ENCODE data around the gene ASRGL1.
A peak's percentile ranks its signal among the peaks of the same experiment; 100 is the strongest.
"Not testable (repeated sequence)": the region's sequence is repeated elsewhere in the genome, so short reads cannot be mapped to it uniquely, and the experiment has no call there.

Gene ASRGL1

DNA sequence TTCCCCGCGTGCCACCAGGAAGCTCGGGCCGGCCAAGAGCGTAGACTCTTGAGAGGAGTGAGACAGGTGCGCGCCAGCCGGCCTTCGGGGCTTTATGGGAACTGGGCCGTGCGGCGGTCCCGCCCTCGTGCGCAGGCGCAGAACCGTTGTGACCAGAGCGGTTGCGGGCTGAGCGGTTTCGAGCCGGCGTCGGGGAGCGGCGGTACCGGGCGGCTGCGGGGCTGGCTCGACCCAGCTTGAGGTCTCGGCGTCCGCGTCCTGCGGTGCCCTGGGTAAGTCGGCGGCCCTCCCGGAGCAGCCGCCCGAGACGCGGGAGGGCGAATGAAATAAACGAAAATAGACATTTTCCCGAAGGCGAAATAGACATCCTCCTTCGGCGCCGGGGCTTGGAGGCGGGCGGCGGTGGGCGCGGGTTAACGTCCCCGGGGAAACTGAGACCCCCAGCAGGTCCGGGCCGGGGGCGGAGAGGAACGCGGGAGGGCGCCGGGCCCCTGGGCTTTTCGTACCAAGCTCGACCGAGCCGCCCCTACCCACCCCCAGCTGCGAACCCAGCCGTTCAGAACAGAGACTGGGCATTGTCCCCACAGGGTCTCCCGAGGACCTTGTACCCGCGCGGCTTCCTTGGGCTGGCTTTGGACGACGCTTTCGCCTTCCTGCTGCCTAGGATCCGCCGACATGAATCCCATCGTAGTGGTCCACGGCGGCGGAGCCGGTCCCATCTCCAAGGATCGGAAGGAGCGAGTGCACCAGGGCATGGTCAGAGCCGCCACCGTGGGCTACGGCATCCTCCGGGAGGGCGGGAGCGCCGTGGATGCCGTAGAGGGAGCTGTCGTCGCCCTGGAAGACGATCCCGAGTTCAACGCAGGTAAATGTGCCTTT is at the start of gene ASRGL1:
TSS of gene ASRGL1 (plus strand) at position 146 of the 879 bp plus-strand sequence. CDS start at position 676, 530 bp downstream.
- DNase-seq (ENCODE audit: low read depth in 2 of 2): peak; percentile 44 to 51

DNA sequence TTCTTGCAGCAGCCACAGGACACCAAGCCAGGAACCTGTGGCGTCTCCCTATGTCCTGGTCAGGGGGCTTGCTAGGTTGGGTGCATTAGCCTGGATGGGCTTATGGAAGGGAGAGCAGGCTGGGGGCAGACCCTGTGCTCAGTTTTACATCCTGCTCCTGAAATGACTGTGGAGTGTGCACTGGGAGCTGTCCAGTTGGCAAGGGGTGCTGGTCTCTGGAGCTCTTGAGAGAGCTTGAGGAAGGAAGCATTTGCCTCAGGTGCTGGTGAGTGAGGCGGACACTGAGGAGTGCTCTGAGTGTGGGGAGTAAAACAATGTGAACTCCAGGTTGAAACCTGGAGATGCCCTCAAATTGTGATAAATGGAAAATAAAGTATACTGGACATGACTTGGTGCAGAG is 41.7 kb upstream of the ASRGL1 start:
- no peak for DNase-seq (ENCODE audit: low read depth in 2 of 2)

DNA sequence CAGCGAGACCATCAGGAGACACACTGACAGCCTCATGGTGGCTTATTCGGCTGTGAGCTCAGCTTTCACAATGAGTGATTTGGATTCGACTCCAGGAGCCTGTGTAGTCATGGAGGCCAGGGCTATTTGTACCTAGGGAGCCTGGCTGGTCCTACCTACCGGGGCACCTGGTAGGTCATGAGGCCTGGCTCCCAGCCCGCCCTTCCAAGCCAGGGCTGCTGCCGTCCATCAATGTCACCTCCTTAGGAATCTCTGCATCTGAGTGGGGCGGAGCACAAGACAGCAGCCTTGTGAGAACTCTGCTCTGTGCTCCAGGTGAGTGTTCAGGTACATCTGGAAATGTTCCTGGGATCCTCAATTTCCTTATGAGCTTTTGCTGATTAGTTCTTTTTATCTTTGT is 38.3 kb upstream of the ASRGL1 start, which contains the start of gene SCGB1D4:
TSS of gene SCGB1D4 (minus strand) at position 101 of the 400 bp plus-strand sequence. CDS start at position 36, 65 bp downstream.
- no peak for DNase-seq (ENCODE audit: low read depth in 2 of 2)

DNA sequence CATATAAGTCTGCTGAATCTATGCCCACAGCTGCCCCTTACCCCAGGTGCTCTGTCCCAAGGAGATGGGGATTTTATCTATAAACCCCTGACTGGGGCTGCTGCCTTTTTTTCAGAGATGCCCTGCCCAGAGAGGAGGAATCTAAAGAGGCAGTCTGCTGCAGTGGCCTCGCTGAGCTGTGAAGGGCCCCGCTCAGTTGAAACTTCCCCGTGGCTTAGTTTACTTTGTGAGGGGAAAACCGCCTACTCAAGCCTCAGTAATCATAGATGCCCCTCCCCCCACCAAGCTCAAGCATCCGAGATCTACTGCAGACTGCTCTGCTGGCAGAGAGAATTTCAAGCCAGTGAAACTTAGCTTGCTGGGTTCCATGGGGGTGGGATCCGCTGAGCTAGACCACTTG is 31.0 kb upstream of the ASRGL1 start:
- no peak for DNase-seq (ENCODE audit: low read depth in 2 of 2)

GRCh38 chr11:62307950-62308349 is 29.3 kb upstream of the ASRGL1 start:
- DNase-seq (ENCODE audit: low read depth in 2 of 2): no peak

DNA sequence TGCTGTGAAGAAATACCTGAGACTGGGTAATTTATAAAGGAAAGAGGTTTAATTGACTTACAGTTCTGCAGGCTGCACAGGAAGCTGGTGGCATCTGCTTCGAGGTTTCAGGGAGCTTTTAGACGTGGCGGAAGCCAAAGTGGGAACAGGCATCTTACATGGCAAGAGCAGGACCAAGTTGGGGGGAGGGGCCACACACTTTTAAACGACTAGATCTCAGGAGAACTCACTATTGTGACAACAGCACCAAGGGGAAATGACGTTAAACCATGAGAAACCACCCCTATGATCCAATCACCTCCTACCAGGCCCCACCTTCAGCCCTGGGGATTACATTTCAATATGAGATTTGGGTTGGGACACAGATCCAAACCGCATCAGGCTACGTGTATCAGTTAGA is 27.3 kb upstream of the ASRGL1 start:
- DNase-seq (ENCODE audit: low read depth in 2 of 2): no peak

- no peak for DNase-seq (ENCODE audit: low read depth in 2 of 2)
These were observed 21.8 kb upstream of the ASRGL1 start for GRCh38 chr11:62315431-62315830.

DNA sequence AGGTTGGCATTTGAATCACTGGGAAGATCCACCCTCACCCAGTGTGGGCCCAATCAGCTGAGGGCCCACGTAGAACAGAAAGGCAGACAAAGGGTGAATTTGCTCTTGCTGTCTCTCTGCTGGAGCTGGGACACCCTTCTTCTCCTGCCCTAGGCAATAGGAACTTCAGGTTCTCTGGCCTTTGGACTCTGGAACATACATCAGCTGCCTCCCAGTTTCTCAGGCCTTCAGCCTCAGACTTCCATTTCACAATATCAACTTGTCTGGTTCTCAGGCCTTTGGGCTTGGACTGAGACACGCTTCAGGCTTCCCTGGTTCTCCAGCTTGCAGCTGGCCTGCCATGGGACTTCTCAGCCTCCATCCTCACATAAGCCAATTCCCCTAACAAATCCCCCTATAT is 14.7 kb upstream of the ASRGL1 start:
- no peak for DNase-seq (ENCODE audit: low read depth in 2 of 2)

DNA sequence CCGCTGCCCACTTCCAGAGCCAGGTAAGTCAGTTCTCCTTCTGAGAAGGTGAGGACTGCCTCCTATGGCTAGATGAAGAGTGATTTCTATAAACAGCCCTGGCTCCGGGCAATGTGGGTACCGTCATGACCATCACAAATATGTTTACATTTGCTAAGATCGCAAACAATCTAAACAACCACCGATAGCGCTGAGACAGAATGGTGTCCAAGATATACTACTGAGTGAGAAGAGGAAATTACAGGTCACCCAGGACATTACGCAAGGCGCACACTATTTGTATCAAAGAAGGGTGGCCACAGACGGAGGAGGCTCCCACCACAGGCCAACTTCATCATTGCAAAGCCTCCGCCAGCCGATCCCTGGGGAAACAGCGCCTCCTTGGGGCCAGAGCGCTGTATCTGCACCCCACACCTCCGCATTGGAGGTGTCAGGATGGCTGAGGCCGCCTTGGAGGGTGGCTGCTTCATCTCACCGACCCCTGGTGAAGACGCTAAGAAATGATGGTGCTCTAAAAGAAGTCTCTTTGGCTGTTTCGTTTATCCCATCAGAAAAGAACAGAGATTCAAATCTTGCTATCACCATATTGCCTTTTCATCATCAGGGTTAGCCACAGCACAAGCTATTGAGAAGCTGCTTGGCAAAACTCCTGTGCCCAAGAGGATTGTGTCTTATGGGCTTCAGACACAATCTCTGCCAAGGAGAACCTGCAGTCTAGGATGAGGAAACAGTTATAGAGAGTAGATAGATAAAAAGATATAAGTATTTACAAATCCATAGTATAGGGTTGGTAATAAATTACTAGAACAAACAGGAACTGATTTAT is 12.3 kb upstream of the ASRGL1 start:
- DNase-seq (ENCODE audit: low read depth in 2 of 2): peak; percentile 48 to 59

- DNase-seq (ENCODE audit: low read depth in 2 of 2): not testable (repeated sequence)
These were observed 11.5 kb upstream of the ASRGL1 start for GRCh38 chr11:62325781-62326180.

GRCh38 chr11:62326719-62327118 is 10.5 kb upstream of the ASRGL1 start:
- DNase-seq (ENCODE audit: low read depth in 2 of 2): not testable (repeated sequence)

DNA sequence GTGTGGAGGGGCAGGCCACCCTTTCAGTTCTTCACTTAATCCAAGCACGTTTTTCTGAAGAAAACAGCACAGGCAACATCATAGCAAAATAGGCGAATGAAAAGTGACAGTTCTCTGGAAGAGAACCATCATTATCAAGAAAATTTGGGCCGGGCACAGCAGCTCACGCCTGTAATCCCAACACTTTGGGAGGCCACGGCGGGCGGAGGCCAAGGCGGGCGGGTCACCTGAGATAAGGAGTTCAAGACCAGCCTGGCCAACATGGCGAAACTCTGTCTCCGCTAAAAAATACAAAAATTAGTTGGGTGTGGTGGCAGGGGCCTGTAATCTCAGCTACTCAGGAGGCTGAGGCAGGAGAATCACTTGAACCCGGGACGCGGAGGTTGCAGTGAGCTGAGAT is 9.7 kb upstream of the ASRGL1 start:
- not testable (repeated sequence) for DNase-seq (ENCODE audit: low read depth in 2 of 2)

DNA sequence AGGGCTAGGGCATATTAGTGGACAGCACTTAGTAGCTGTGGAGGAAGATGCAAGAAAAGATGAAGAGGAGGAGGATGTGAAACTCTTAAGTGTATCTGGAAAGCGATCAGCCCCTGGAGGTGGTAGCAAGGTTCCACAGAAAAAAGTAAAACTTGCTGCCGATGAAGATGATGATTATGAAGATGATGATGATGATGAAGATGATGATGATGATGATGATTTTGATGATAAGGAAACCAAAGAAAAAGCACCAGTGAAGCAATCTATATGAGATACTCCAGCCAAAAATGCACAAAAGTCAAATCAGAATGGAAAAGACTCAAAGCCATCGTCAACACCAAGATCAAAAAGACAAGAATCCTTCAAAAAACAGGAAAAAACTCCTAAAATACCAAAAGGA is 6.0 kb upstream of the ASRGL1 start:
- DNase-seq (ENCODE audit: low read depth in 2 of 2): not testable (repeated sequence)

DNA sequence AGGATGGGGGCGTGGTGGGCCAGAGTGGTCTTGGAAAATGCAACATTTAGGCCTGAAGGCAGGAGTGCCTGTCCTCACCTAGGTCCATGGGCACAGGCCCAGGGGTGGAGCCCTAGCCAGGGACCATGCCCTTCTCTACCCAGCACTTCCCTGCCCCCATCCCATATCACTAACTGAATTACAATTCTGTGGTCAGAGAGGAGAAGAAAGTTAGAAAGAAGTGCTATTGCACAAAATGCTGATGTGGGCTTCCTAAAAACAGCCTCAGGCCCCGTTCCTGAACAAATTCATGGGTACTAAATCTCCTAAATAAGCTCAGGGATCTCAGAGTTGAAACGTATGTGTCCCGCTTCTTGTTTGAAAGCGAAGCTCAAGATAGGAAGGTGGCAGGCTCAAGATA is 3.5 kb upstream of the ASRGL1 start:
- no peak for DNase-seq (ENCODE audit: low read depth in 2 of 2)

DNA sequence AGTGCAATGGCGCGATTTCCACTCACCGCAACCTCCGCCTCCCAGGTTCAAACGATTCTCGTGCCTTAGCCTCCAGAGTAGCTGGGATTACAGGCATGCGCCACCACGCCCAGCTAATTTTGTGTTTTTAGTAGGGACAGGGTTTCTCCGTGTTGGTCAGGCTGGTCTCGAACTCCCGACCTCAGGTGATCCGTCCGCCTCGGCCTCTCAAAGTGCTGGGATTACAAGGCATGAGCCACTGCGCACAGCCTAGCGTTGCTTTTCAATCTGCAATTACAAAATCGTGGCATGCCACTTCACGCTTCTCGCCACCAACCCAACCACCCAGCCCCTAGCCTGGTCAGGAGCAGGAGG is 322 bp upstream of the ASRGL1 start:
- DNase-seq (ENCODE audit: low read depth in 2 of 2): not testable (repeated sequence)

GRCh38 chr11:62338218-62338617 is 970 bp downstream of the ASRGL1 start:
- no peak for DNase-seq (ENCODE audit: low read depth in 2 of 2)

GRCh38 chr11:62340269-62340901 is 3.1 kb downstream of the ASRGL1 start:
- peak; percentile 17 to 44 for DNase-seq (ENCODE audit: low read depth in 2 of 2)

- no peak for DNase-seq (ENCODE audit: low read depth in 2 of 2)
These were observed 4.3 kb downstream of the ASRGL1 start for GRCh38 chr11:62341588-62341987.

DNA sequence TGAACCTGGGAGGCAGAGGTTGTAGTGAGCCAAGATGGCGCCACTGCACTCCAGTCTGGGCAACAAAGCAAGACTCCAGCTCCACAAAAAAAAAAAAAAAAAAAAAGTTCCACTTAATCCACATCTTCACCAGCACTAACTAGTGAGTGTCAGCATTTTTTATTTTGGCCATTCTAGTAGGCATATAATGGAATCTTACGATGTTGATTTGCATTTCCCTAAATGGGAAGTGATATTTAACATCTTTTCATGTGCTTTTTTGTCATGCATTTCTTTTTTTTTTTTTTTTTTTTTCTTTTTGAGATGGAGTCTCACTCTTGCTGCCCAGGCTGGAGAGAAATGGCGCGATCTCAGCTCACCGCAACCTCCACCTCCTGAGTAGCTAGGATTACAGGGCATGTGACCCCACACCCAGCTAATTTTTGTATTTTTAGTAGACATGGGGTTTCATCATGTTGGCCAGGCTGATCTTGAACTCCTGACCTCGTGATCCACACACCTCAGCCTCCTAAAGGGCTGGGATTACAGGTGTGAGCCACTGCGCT is 6.5 kb downstream of the ASRGL1 start:
- DNase-seq (ENCODE audit: low read depth in 2 of 2): not testable (repeated sequence)

GRCh38 chr11:62344210-62344609 is 7.0 kb downstream of the ASRGL1 start:
- no peak for DNase-seq (ENCODE audit: low read depth in 2 of 2)

DNA sequence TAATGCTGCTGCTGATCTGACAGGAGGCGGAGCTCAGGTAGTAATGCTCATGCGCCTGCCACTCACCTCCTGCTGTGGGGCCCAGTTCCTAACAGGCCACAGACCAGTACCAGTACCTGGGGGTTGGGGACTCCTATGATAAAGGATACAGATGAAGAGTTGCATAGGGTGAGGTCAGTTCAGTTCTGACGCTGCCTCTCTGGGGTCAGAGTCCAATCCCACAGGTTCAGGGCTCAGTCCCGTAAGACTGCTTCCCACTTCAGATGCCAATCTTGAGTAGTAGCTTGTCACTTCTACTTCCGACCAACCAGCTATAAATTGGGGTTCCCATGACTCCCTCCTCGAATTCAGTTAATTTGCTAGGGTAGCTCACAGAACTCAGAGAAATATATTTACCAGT is 8.6 kb downstream of the ASRGL1 start:
- DNase-seq (ENCODE audit: low read depth in 2 of 2): no peak
